Measurements from ENCODE around the gene RPAP3. TPM values are rescaled to one million over a fixed set of nuclear protein-coding genes. Genes with fewer than 3 reads are reported as not detected.

Gene RPAP3
- total and polyA plus RNA-seq, 7 experiments from 2014 or later, result 28.5 to 51.3 (median 43.9) TPM

GRCh38 chr12:47621960-47622359 is 83.9 kb downstream of the RPAP3 start:
- no peak overlapping the region for H3K4me3 ChIP-seq (ENCODE audit: low read length)
- intact Hi-C loops (cut with micrococcal nuclease), result no loop called here
- no peaks in the 10 kb centered on the region for H3K27me3 ChIP-seq (ENCODE audit: control insufficient read depth in 2 of 2, insufficient read depth in 2 of 2, low read length in 2 of 2)
- Mint-ChIP-seq H3K4me1 (peaks cover 0 to 6% (median 3%) of the 10 kb centered on the region in 7 donors), H3K36me3 (peaks cover 19 to 85% (median 61%) of the 10 kb centered on the region in 5 donors), H3K4me3 (peak overlapping the region in 1 of 10 donors; percentile 3), H3K9me3 (peaks cover 0 to 19% (median 11%) of the 10 kb centered on the region in 11 donors), H3K27ac (no peak overlapping the region), H3K27me3 (no peaks in the 10 kb centered on the region)
- no peak for ATAC-seq
- no peak overlapping the region for H3K27ac ChIP-seq (ENCODE audit: low read depth, low read length)
- ChIA-PET CTCF (no interaction called here), POLR2A (no interaction called here)
- DNase-seq, result no peak
- H3K36me3 ChIP-seq (ENCODE audit: control insufficient read depth in 2 of 3, insufficient read depth in 3 of 3, low read length in 3 of 3), result no peaks in the 10 kb centered on the region
- no peaks in the 10 kb centered on the region for H3K4me1 ChIP-seq (ENCODE audit: control insufficient read depth in 2 of 2, insufficient read depth in 2 of 2, low read length in 2 of 2)
- H3K9me3 ChIP-seq (ENCODE audit: control insufficient read depth in 2 of 3, low read length in 3 of 3), result no peaks in the 10 kb centered on the region

- CTCF ChIA-PET, result no interaction called here
- no peak overlapping the region for H3K4me3 ChIP-seq (ENCODE audit: low read length)
- no peak overlapping the region for H3K27ac ChIP-seq (ENCODE audit: low read depth, low read length)
- Mint-ChIP-seq H3K4me3 (no peak overlapping the region), H3K36me3 (peaks cover 11 to 76% (median 66%) of the 10 kb centered on the region in 5 donors), H3K4me1 (peaks cover 0 to 2% (median 0%) of the 10 kb centered on the region in 7 donors), H3K27me3 (no peaks in the 10 kb centered on the region), H3K27ac (no peak overlapping the region), H3K9me3 (peaks cover 4 to 28% (median 15%) of the 10 kb centered on the region in 11 donors)
- H3K27me3 ChIP-seq (ENCODE audit: control insufficient read depth in 2 of 2, insufficient read depth in 2 of 2, low read length in 2 of 2), result no peaks in the 10 kb centered on the region
- DNase-seq, result no peak
- POLR2A ChIA-PET, result no interaction called here
- H3K4me1 ChIP-seq (ENCODE audit: control insufficient read depth in 2 of 2, insufficient read depth in 2 of 2, low read length in 2 of 2), result no peaks in the 10 kb centered on the region
- H3K9me3 ChIP-seq (ENCODE audit: control insufficient read depth in 2 of 3, low read length in 3 of 3), result peaks cover 0 to 11% (median 0%) of the 10 kb centered on the region in 3 experiments
- ATAC-seq, result no peak
- intact Hi-C loops (cut with micrococcal nuclease), result loop anchor here in 1 of 2 donors (5.0 kb wide), 1 partner anchor 1785 kb away; no protein-coding TSS in a partner anchor
- no peaks in the 10 kb centered on the region for H3K36me3 ChIP-seq (ENCODE audit: control insufficient read depth in 2 of 3, insufficient read depth in 3 of 3, low read length in 3 of 3)
These were observed 88.4 kb downstream of the RPAP3 start for GRCh38 chr12:47617476-47617875.

- Mint-ChIP-seq H3K9me3 (peaks cover 4 to 37% (median 15%) of the 10 kb centered on the region in 11 donors), H3K4me1 (no peaks in the 10 kb centered on the region), H3K36me3 (peaks cover 13 to 74% (median 62%) of the 10 kb centered on the region in 5 donors), H3K27me3 (no peaks in the 10 kb centered on the region), H3K4me3 (no peak overlapping the region), H3K27ac (no peak overlapping the region)
- POLR2A ChIA-PET, result no interaction called here
- no peak overlapping the region for H3K27ac ChIP-seq (ENCODE audit: low read depth, low read length)
- DNase-seq (no peak), ATAC-seq (no peak)
- H3K27me3 ChIP-seq (ENCODE audit: control insufficient read depth in 2 of 2, insufficient read depth in 2 of 2, low read length in 2 of 2), result no peaks in the 10 kb centered on the region
- no peaks in the 10 kb centered on the region for H3K36me3 ChIP-seq (ENCODE audit: control insufficient read depth in 2 of 3, insufficient read depth in 3 of 3, low read length in 3 of 3)
- CTCF ChIA-PET, result no interaction called here
- intact Hi-C loops (cut with micrococcal nuclease), result loop anchor here in 1 of 2 donors (5.0 kb wide), 1 partner anchor 1784 kb away; no protein-coding TSS in a partner anchor
- peaks cover 0 to 11% (median 0%) of the 10 kb centered on the region in 3 experiments for H3K9me3 ChIP-seq (ENCODE audit: control insufficient read depth in 2 of 3, low read length in 3 of 3)
- H3K4me1 ChIP-seq (ENCODE audit: control insufficient read depth in 2 of 2, insufficient read depth in 2 of 2, low read length in 2 of 2), result no peaks in the 10 kb centered on the region
- H3K4me3 ChIP-seq (ENCODE audit: low read length), result no peak overlapping the region
These were observed 89.4 kb downstream of the RPAP3 start for GRCh38 chr12:47616440-47616839.

GRCh38 chr12:47615711-47616110 is 90.1 kb downstream of the RPAP3 start:
- peaks cover 15 to 70% (median 60%) of the 10 kb centered on the region in 5 donors for H3K36me3 Mint-ChIP-seq
- ATAC-seq (no peak), DNase-seq (no peak)
- Histone ChIP-seq H3K4me1 (ENCODE audit: control insufficient read depth in 2 of 2, insufficient read depth in 2 of 2, low read length in 2 of 2) (no peaks in the 10 kb centered on the region), H3K4me3 (ENCODE audit: low read length) (no peak overlapping the region), H3K27me3 (ENCODE audit: control insufficient read depth in 2 of 2, insufficient read depth in 2 of 2, low read length in 2 of 2) (no peaks in the 10 kb centered on the region), H3K36me3 (ENCODE audit: control insufficient read depth in 2 of 3, insufficient read depth in 3 of 3, low read length in 3 of 3) (no peaks in the 10 kb centered on the region), H3K9me3 (ENCODE audit: control insufficient read depth in 2 of 3, low read length in 3 of 3) (peaks cover 0 to 11% (median 0%) of the 10 kb centered on the region in 3 experiments), H3K27ac (ENCODE audit: low read depth, low read length) (no peak overlapping the region)
- intact Hi-C loops (cut with micrococcal nuclease), result loop anchor here in 1 of 2 donors (5.0 kb wide), 1 partner anchor 1783 kb away; no protein-coding TSS in a partner anchor
- H3K9me3 Mint-ChIP-seq, result peaks cover 4 to 38% (median 16%) of the 10 kb centered on the region in 11 donors
- H3K4me1 Mint-ChIP-seq, result no peaks in the 10 kb centered on the region
- no peak overlapping the region for H3K4me3 Mint-ChIP-seq
- ChIA-PET CTCF (interaction anchor here (0.7 kb wide), 1 partner anchor 1312 kb away, joined by 3 read pairs; no protein-coding TSS in a partner anchor), POLR2A (interaction anchor here (0.6 kb wide), 1 partner anchor 10 kb away, joined by 3 read pairs; no protein-coding TSS in a partner anchor)
- peak overlapping the region in 1 of 9 donors; percentile 1 for H3K27ac Mint-ChIP-seq
- H3K27me3 Mint-ChIP-seq, result no peaks in the 10 kb centered on the region

GRCh38 chr12:47614521-47614920 is 91.3 kb downstream of the RPAP3 start:
- no peaks in the 10 kb centered on the region for H3K27me3 ChIP-seq (ENCODE audit: control insufficient read depth in 2 of 2, insufficient read depth in 2 of 2, low read length in 2 of 2)
- no peaks in the 10 kb centered on the region for H3K4me1 ChIP-seq (ENCODE audit: control insufficient read depth in 2 of 2, insufficient read depth in 2 of 2, low read length in 2 of 2)
- ChIA-PET POLR2A (no interaction called here), CTCF (no interaction called here)
- no peak overlapping the region for H3K27ac ChIP-seq (ENCODE audit: low read depth, low read length)
- H3K9me3 ChIP-seq (ENCODE audit: control insufficient read depth in 2 of 3, low read length in 3 of 3), result peaks cover 0 to 11% (median 0%) of the 10 kb centered on the region in 3 experiments
- H3K36me3 ChIP-seq (ENCODE audit: control insufficient read depth in 2 of 3, insufficient read depth in 3 of 3, low read length in 3 of 3), result no peaks in the 10 kb centered on the region
- peak overlapping the region in 1 of 9 donors; percentile 17 for H3K27ac Mint-ChIP-seq
- H3K9me3 Mint-ChIP-seq, result peaks cover 5 to 44% (median 18%) of the 10 kb centered on the region in 11 donors
- intact Hi-C loops (cut with micrococcal nuclease), result no loop called here
- peaks cover 22 to 63% (median 57%) of the 10 kb centered on the region in 5 donors for H3K36me3 Mint-ChIP-seq
- H3K4me1 Mint-ChIP-seq, result peaks cover 0 to 2% (median 0%) of the 10 kb centered on the region in 7 donors
- DNase-seq (no peak), ATAC-seq (no peak)
- H3K27me3 Mint-ChIP-seq, result no peaks in the 10 kb centered on the region
- H3K4me3 Mint-ChIP-seq, result peak overlapping the region in 1 of 10 donors; percentile 9
- no peak overlapping the region for H3K4me3 ChIP-seq (ENCODE audit: low read length)

- H3K27ac ChIP-seq (ENCODE audit: low read depth, low read length), result no peak overlapping the region
- H3K36me3 ChIP-seq (ENCODE audit: control insufficient read depth in 2 of 3, insufficient read depth in 3 of 3, low read length in 3 of 3), result no peaks in the 10 kb centered on the region
- intact Hi-C loops (cut with micrococcal nuclease), result no loop called here
- H3K36me3 Mint-ChIP-seq, result peaks cover 18 to 51% (median 48%) of the 10 kb centered on the region in 5 donors
- no peak overlapping the region for H3K4me3 Mint-ChIP-seq
- H3K4me1 Mint-ChIP-seq, result peaks cover 0 to 4% (median 0%) of the 10 kb centered on the region in 7 donors
- no peaks in the 10 kb centered on the region for H3K4me1 ChIP-seq (ENCODE audit: control insufficient read depth in 2 of 2, insufficient read depth in 2 of 2, low read length in 2 of 2)
- ATAC-seq, result no peak
- H3K9me3 Mint-ChIP-seq, result peaks cover 5 to 50% (median 22%) of the 10 kb centered on the region in 11 donors
- no peak overlapping the region for H3K27ac Mint-ChIP-seq
- no peak for DNase-seq
- no peaks in the 10 kb centered on the region for H3K27me3 Mint-ChIP-seq
- peaks cover 0 to 12% (median 0%) of the 10 kb centered on the region in 3 experiments for H3K9me3 ChIP-seq (ENCODE audit: control insufficient read depth in 2 of 3, low read length in 3 of 3)
- no peaks in the 10 kb centered on the region for H3K27me3 ChIP-seq (ENCODE audit: control insufficient read depth in 2 of 2, insufficient read depth in 2 of 2, low read length in 2 of 2)
- no peak overlapping the region for H3K4me3 ChIP-seq (ENCODE audit: low read length)
- POLR2A ChIA-PET, result no interaction called here
- CTCF ChIA-PET, result no interaction called here
These were observed 92.9 kb downstream of the RPAP3 start for GRCh38 chr12:47612953-47613352.

- no peak overlapping the region for H3K4me3 ChIP-seq (ENCODE audit: low read length)
- ChIA-PET POLR2A (no interaction called here), CTCF (no interaction called here)
- no peak overlapping the region for H3K27ac Mint-ChIP-seq
- peaks cover 0 to 19% (median 0%) of the 10 kb centered on the region in 3 experiments for H3K9me3 ChIP-seq (ENCODE audit: control insufficient read depth in 2 of 3, low read length in 3 of 3)
- no peaks in the 10 kb centered on the region for H3K4me1 ChIP-seq (ENCODE audit: control insufficient read depth in 2 of 2, insufficient read depth in 2 of 2, low read length in 2 of 2)
- peaks cover 9 to 59% (median 29%) of the 10 kb centered on the region in 11 donors for H3K9me3 Mint-ChIP-seq
- intact Hi-C loops (cut with micrococcal nuclease), result no loop called here
- ATAC-seq (no peak), DNase-seq (no peak)
- no peaks in the 10 kb centered on the region for H3K27me3 ChIP-seq (ENCODE audit: control insufficient read depth in 2 of 2, insufficient read depth in 2 of 2, low read length in 2 of 2)
- H3K4me1 Mint-ChIP-seq, result peaks cover 0 to 4% (median 0%) of the 10 kb centered on the region in 7 donors
- no peak overlapping the region for H3K27ac ChIP-seq (ENCODE audit: low read depth, low read length)
- peaks cover 24 to 54% (median 50%) of the 10 kb centered on the region in 5 donors for H3K36me3 Mint-ChIP-seq
- H3K36me3 ChIP-seq (ENCODE audit: control insufficient read depth in 2 of 3, insufficient read depth in 3 of 3, low read length in 3 of 3), result no peaks in the 10 kb centered on the region
- no peak overlapping the region for H3K4me3 Mint-ChIP-seq
- no peaks in the 10 kb centered on the region for H3K27me3 Mint-ChIP-seq
These were observed 93.9 kb downstream of the RPAP3 start for GRCh38 chr12:47611906-47612305.

Data from naive thymus-derived CD4-positive, alpha-beta T cell (primary cell).